Inflammatory macrophage treated with lipopolysaccharide for 4 hours (primary cell): Measurements from ENCODE around the gene FARSB.

ENCODE experiments used
- DNase-seq: peaks from one replicate; pipeline ENCODE4 v3.0.0-alpha.2; 2020

FARSB gene

DNA sequence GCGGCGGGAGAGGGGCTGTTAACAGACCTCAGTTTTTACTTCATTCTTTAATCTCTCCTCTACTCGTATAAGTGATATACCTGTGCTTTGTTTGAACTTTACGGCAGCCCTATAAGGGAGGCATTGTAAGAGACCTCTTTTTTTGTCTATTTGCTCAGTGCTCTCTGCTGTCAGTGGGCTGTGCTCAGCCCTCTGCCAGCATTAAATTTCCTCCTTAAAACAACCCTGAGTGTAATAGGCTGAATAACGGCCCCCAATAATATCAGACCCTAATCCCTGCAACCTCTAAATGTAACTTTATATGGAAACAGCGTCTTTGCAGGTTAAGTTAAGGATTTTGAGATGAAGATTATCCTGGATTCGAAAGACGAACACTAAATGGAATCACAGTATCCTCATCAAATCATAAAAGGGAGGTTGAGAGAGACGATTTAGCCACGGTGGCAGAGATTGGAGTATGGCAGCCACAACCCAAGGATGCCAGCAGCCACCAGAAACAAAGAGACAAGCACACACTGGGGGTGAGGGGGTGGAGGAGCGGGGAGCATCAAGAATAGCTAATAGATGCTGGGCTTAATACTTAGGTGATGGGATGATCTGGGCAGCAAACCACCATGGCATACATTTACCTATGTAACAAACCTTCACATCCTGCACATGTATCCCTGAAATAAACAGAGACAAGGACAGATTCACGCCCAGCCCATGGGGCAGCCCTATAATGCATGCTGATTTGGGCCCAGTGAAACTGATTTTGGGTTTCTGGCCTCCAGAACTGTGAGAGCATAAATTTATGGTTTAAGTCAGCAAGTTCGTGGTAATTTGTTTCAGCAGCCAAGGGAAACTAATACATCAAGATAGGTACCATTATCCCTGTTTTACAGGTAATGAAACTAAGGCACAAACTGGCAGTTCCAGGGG, 894 bp upstream of the FARSB start:
- DNase-seq: no peak

DNA sequence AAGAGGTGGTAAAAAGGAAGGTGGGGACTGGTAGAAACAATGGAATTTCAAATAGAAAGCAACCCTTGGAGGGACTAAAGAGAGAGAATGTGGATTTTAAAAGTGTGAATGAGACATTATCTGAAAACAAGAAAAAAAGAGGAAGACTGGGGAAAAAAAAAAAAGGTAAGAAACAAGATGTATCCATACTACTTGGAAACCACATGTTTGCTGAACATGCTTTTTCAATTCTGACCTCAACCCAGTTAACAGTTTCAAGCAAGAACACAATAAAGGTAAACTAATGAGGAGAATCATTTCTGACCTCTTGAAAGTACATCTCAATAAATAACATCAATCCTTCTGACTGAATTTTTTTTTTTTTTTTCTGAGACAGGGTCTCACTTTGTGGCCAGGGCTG, 2.6 kb downstream of the FARSB start:
- no peak for DNase-seq

DNA sequence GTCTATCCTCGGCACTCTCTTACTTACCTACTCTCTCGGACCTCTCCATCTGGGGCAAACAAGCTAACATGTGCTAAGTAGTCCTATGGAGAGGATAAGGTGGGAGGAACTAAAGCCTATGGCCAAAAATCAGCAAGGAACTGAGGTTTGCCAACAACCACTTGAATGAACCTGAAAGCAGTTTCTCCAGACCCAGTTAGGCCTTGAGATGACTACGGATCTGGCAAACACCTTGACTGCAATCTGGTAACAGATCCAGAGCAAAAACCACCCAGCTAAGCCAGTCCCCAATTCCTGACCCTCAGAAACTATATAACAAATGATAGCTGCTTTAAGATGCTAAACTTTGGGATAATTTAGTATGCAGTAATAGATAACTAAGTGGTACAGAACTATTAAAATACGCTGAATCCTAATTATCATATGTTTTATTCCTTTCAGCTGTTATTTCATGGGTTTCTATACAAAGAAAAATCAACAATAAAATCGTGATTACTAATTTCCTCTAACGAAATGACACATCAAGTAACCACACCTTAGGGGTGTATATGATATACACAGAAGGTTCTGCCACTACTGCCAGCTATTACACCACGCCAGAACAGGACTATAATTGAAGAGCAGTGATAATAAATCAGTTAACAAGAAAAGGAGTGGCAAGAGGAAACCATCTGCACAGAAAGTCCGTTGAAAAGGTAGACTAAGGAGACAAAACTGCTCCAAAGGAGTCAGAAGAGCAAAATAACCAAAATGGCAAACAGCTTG, 3.2 kb downstream of the FARSB start:
- DNase-seq: no peak

DNA sequence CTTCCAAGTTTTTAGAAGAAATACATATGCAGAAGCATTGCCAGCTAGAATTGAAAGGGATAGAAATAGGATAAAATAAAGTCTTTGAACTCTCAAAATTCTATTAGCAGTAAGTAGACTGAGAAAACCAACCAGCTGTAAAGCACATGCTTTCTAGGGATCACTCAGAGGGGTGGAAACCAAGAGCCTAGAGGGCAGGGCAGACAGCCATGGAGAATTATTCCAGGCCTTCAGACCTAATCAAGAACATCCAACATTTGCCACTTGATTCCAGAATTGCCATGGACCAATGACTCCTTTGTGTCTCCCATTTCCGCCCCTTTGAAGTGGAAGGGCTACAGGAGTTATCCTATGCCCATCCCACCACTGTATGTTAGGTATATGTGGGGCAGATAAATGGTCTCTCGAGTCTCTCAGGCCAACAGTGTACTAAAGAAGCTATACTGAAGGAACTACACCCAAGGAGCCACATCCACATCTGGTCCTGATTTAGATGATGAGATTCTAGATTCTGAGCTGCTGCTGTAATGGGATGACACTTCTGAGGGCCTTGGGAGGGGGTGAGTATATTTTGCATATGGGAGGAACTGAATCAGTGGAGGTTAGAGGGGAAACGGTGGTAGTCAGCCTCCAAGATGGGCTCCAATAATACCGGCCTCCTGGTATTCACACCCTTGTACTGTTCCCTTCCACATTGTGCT, 4.0 kb downstream of the FARSB start:
- DNase-seq: no peak

DNA sequence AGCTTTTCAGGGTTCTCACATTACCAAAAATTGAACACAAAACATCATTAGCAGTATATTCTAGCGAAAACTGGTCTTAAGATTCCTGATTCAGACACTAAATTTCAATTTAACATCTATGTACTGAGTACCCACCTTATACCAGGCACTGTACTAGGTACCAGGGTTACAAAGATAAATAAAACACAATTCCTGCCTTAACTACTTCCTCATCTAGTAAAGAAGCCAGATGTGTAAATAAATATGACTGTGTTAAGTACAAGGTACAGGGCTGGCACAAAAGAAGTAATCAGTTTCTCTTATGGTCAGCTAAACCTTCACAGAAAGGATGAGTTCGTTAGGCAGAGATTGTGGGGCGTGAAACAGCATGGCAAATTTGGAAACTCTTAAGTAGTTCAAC, 6.1 kb downstream of the FARSB start:
- DNase-seq: no peak

DNA sequence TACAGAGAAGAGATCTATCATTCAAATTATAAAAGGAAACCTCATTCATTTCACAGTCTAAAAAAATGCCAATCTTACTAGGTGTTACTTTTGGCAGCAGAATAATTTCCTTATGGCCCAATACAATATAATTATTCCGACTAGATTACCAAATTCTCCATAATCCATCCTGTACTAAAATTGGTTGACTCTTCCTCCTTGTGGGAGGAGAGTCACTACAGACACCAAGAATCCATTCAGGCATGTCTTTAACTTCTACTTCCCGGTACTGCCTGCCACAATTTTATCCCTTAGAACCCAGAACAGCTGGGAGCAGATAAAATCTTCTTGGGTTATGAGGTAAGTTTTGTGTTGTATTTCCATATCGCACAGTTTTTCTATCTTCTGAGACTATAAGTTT, 9.9 kb downstream of the FARSB start:
- no peak for DNase-seq

DNA sequence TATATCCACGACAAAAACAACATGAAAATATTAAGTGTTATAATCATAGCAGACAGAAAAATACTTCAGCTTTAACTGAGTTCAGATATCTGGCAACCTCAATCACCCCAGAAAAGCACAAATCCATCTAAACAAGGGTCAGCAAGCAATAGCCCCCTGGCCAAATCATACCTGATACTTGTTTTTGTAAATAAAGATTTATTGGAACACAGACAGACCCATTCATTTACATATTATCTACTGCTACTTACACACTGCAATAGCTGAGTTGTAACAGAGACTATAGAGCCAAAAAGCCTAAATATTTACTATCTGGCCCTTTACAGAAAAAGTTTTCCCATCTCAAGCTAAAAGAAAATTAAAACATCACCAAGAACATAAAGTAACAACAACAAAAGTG, 12.8 kb downstream of the FARSB start:
- DNase-seq: no peak

DNA sequence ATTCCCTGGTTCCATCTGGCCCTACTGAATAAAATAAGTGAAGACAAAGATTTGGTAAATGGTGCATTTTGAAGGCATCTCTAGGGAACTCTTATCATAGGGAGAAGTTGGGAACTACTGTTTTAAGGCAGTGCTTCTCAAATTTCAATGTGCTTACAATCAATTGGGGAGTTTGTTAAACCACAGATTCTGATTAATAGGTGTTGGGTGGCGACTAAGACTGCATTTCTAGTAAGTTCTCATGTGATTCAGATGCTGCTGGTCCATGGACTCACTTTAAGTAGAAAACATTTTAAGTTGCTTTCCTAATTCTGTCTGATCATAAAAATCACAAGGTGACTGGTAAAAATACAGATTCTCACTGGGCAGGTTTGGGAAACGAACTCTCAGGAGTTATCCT, 14.6 kb downstream of the FARSB start:
- DNase-seq: no peak

DNA sequence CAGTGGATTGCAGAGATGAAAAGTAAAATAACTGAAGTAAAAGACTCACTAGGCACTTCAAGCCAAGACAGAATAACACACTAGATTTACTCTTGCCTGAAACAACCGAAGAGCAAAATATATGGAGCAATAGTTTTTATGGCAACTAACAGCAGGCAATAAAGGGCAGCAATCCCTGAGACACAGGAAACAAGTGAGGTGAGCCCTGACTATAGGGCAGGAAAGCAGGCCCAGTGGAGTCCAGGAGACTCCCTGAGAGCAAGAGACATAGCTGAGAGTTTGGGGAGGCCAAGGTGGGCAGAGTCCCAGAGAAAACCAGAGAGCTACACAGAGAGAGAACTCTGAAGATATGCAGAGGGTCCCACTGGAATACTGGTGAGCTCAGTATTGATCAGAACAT, 18.8 kb downstream of the FARSB start:
- DNase-seq: no peak

DNA sequence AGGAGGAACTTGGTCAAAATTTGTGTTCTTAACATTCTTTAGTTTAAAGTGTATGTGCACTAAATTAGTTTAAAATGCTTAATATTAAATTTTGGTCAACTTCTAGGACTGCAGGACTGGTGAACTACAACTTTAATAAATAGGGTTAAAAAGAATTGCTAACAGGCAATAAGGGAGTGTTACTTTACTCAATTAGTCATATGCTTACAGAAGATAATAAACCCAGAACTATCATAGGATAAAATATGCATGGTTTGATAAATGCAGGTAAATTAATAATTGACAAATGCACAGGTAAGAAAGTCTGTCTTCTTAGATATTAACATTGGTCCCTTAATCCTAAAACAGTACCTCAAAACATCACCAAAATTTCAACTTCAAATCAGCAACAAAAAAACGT, 20.6 kb downstream of the FARSB start:
- no peak for DNase-seq

DNA sequence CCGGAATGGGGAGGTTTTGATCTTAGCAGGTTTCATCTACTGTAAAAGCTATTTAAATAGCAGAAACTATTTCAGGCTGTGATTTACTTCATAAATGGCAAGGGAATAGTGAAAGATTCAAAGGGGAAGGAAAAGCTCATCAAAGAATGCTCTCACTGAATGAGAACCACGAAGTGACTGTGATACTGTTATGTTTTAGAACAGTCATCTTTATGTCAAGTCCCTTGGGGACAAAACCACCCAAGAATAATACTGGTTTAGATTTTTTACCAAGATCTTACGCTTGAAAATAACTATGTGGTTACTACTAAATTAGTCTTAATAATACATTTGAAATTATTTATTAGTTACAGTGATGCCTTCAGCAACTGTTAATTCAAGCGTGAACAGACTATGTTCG, 28.1 kb downstream of the FARSB start:
- DNase-seq: no peak

DNA sequence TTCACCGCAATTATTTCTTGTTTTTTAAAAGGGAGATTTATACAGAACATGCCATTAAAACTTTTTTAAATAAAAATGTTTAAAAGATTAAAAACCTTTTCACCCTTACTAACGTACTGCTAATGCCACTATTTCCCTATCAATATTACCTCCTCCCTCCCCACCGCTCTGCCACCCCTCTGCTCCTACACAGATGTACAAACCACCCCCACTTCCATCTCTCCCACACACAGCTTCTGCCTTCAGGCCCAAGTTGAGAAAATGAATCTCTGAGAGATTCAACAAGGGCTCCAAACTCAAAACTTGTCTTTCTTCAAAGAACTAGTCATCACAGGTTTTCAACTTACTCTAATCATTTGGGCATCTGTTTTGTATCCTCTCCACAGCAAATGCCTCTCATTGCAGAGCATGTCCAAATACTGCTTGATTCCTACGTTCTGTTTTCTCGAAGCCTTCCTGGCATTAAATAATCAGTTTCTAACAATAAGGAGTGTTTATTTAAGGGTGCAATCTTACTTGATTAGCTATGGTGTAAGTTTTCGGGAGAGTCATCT, 32.1 kb downstream of the FARSB start:
- DNase-seq: no peak

DNA sequence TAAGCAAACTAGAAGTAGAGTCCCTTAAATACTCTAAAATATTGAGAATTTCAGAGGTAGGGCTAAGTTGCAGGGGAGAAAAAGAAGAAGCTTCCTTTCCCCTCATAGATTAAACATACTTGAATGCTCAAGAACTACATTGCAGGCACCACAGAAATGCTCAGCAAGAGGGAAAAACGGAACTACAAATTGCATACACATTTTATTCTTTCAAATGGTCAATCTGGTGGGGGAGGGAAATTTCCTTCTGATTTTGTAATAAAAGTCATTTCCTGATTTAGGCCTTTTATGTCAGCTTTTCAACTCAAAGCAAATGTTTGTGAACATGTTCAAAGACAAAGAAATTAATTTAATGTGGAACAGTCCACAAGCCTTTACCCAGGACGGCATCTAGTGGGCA, 33.0 kb downstream of the FARSB start:
- DNase-seq: peak; percentile 84

DNA sequence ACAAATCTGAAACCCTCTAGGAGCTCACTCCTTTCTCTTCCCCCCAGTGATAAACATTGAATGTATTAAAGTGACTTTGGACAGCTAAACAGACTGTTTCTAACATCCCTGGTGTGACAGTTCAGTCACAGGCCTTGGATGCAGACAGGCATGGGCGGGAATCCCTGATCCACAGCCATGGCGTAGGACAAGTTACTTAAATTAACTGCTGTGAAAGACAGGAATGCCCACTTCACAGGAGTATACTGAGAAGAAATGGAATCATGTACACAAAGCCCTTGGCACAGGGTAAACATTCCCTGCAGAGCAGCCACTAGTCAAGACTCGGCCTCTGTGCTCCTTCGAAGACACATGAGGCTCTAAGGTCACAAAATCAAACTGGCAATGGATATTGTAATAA, 34.0 kb downstream of the FARSB start:
- no peak for DNase-seq

DNA sequence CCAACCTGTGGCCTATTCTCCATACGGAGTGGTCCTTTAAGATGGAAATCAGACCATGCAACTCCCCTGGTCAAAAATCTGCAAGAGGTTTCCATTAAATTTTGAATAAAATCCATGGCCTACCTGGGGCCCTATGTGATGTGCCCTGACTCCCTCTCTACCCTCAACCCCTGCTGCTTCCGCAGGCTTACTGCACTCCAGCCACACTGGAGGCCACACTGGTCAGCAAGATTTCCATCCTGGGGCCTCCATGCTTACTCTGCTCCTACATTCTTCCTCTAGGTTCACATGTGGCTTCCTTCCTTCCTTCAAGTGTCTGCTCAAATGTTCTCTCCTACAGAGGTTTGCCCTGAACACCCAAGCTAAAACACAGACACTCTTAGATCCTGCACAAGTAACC, 40.6 kb downstream of the FARSB start:
- no peak for DNase-seq

DNA sequence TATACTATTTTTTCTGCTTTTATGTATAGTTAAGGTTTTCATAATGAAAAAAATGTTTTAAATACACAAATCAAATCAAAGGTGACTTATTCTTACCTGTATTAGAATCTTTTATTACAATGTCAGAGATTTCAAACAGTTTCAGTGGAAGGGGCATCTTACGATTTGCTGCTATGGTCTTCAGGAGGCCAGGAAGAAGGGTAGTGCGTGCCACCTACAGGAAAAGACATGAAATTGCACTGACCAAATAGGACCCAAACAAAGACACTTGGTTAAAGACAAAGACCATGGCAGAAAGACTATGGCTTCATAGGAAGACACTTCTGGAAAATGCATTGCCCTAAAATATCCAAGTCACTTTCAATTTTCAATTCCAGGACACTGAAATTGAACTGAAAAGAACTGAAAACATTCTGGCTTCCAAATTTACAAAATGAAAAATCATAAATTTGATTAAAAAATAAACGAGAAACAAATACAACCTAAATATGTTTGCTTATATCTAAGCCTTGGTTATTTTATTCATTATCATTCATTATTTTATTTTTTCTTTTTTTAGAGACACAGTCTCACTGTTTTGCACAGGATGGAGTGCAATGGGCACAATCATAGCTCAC, 42.1 kb downstream of the FARSB start:
- DNase-seq: peak; percentile 52

DNA sequence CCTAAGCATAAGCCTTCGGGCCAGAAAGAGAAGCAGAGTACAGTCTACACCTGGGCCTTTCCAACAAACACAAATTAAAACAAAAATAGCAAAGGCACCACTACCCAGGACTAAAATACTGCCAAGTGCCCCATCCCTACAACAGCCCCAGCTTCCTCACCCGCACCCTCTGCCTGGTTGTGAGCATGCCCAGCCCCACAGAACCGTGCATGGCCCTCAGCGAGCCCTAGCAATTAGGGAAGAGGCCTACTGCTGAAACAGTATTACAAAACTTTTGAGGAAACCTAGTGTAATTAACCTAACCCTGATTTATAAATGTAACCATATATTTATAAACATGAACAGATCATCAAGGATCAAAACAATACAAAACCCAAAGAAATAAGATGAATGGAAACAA, 44.2 kb downstream of the FARSB start:
- DNase-seq: peak; percentile 12

DNA sequence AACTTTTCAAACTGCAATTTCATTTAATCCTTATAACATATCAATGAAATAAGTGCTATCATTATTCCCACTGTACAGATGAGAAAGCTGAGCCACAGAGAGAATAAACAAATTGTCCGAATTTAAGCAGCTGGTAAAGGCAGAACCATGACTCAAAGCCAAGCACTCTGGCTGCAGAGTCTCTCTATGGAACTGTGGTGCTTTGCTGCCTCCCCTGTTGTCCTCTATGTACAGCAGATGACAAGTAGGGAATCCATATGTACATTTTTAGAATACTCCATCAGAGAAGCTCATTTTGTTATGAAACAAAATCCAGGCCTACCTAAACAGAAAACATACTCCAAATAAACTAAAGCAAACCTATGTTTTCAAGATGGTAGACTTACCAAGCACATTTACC, 45.1 kb downstream of the FARSB start:
- DNase-seq: no peak

DNA sequence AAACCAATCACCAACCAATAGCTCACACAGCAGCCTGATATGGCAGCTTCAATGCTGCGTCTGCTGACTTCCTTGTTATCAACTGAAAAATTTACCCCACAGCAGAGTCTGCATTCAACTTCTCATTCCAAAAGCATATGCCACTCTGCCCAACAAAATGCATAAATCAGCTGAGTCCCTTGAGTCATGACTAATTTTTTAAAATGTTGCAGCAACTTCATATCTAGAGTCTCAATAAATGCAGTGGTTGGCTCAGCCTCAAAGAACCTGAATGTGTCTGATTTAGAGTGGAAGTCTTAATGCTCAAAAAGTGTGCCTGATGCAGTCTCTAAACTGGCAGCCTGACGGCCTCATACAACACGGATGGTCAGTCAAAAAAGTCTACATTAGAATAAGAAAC, 46.5 kb downstream of the FARSB start:
- DNase-seq: peak; percentile 12

DNA sequence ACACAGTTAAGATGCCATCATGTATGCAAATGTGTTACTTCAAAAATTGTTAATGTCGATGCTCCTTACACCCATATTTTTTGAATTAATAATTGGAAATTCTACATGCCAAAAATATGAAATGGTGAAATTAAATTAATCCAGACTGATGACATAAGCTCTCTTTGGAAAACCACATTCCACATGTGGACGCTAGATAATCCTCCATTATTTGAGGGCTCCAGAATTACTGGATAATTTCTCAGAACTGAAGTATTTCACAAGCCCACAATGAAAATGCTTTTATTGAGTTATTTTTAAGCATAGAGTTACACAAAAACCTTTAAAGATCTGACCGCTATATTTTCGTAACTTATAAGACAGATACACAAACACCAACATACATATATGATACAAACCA, 47.8 kb downstream of the FARSB start:
- no peak for DNase-seq

DNA sequence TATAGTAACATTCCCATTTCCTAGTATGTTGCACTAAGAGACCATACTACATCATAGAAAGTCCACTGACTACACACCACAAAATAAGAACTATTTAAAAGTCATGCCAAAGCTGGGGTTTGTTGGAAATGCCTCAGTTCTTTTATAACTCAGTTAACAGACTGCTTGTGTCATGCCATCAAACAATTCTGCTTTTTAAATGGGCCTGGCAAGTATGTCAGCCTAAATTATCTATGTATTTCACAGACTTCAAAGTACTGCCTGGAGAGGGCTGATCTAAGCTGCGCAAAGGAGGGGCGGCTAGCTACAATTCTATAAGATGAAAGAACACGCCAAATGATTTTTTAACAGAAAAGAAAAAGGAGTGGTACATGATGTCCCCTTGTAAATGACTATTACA, 49.6 kb downstream of the FARSB start:
- DNase-seq: no peak

DNA sequence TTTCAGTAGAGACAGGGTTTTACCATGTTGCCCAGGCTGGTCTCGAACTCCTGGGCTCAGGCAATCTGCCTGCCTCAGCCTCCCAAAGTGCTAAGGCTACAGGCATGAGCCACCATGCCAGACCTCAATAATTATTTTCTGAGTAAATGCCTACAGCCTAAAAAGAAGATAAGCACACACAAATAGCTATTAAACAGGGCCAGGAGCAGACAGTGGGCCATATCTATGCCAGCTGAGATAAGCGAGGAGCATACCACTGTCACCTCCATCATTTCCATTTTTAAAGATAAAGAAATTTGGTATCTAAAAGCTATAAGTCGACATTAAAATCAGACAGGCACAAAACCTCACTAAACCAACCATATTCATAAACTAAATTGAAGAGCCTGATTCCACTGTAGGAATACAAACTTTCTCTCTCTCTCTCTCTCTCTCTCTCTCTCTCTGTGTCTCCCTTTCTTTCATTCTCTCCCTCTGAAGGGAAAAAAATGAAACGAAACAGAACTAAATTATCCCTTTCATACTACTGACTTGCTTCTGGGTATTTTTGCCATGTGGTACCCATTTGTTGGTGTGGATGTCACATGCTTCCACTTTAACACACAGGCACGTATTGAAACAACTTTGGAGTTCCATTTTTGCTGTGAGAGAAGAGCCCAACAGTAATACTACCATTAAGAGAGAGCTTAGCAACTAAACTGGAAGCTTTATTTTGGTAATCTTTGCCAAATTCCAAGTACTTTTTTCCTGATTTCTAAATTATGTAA, 51.0 kb downstream of the FARSB start:
- DNase-seq: no peak
